Measurements from ENCODE around the gene ARHGAP10.

DNA sequence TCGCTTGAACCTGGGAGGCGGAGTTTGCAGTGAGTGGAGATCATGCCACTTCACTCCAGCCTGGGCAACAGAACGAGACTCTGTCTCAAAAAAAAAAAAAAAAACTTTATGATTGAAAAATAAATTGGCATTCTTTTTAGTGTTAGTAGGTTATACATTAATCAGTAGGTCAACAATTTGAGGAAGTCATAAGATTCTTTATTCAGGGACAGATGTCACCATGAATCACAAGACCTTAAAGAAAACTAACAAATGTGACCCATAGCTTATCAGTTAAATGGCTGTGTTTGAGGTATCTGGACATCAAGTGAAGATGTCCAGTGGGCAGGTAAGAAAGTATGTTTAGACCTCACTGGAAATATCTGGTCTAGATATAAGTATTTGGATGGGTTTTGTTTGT, 38.7 kb upstream of the ARHGAP10 start:
- TF ChIP-seq, protein P1, sequence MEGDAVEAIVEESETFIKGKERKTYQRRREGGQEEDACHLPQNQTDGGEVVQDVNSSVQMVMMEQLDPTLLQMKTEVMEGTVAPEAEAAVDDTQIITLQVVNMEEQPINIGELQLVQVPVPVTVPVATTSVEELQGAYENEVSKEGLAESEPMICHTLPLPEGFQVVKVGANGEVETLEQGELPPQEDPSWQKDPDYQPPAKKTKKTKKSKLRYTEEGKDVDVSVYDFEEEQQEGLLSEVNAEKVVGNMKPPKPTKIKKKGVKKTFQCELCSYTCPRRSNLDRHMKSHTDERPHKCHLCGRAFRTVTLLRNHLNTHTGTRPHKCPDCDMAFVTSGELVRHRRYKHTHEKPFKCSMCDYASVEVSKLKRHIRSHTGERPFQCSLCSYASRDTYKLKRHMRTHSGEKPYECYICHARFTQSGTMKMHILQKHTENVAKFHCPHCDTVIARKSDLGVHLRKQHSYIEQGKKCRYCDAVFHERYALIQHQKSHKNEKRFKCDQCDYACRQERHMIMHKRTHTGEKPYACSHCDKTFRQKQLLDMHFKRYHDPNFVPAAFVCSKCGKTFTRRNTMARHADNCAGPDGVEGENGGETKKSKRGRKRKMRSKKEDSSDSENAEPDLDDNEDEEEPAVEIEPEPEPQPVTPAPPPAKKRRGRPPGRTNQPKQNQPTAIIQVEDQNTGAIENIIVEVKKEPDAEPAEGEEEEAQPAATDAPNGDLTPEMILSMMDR (IDR thresholded peaks at IDR 0.05; ENCODE audit: low read depth, low read length), result no peak
- no peak for TF ChIP-seq POLR2A (IDR thresholded peaks at IDR 0.05; ENCODE audit: extremely low read depth, insufficient read length)
- TF ChIP-seq, protein P2, sequence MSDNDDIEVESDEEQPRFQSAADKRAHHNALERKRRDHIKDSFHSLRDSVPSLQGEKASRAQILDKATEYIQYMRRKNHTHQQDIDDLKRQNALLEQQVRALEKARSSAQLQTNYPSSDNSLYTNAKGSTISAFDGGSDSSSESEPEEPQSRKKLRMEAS (IDR thresholded peaks at IDR 0.05; ENCODE audit: low read depth, low read length), result no peak
- TF ChIP-seq MYC (IDR thresholded peaks at IDR 0.05; ENCODE audit: low read depth, low read length), result no peak

Measured in NB4 (cell line).